Trophoblast cell (in vitro differentiated cells and primary cell): ENCODE data around the gene MIEF2.

Source experiments
- DNase-seq, 2 donors: peaks; one replicate each; pipeline ENCODE4 v3.0.0-alpha.2; 2016
- H2AFZ ChIP-seq: 2 replicates; pipeline ENCODE4 v1.6.1; 2013; ENCODE audit warnings: low read length, moderate library complexity, mild to moderate bottlenecking; ENCODE audit not compliant: insufficient read depth, poor library complexity
- H2AK5ac ChIP-seq: 2 replicates; pipeline ENCODE4 v1.6.1; 2013; ENCODE audit warnings: mild to moderate bottlenecking, low read length
- H2BK120ac ChIP-seq: 2 replicates; pipeline ENCODE4 v1.6.1; 2013; ENCODE audit warnings: low read length, mild to moderate bottlenecking, moderate library complexity; ENCODE audit not compliant: insufficient read depth, poor library complexity
- H2BK12ac ChIP-seq: 2 replicates; pipeline ENCODE4 v1.6.1; 2013; ENCODE audit warnings: mild to moderate bottlenecking, low read length, moderate library complexity
- H2BK5ac ChIP-seq: 2 replicates; pipeline ENCODE4 v1.6.1; 2013; ENCODE audit warnings: low read length, low read depth, moderate library complexity, mild to moderate bottlenecking; ENCODE audit not compliant: poor library complexity
- H3K14ac ChIP-seq: 2 replicates; pipeline ENCODE4 v1.6.1; 2013; ENCODE audit warnings: mild to moderate bottlenecking, low read length
- H3K18ac ChIP-seq: 2 replicates; pipeline ENCODE4 v1.6.1; 2013; ENCODE audit warnings: mild to moderate bottlenecking, low read length
- H3K23ac ChIP-seq: 2 replicates; pipeline ENCODE4 v1.6.1; 2013; ENCODE audit warnings: low read length
- H3K27ac ChIP-seq: 2 replicates; pipeline ENCODE4 v1.5.1; 2013; ENCODE audit warnings: low read depth, mild to moderate bottlenecking, inconsistent platforms, low read length, moderate library complexity
- H3K27me3 ChIP-seq: 2 replicates; pipeline ENCODE4 v1.6.1; 2013; ENCODE audit warnings: inconsistent platforms, mild to moderate bottlenecking, low read length, moderate library complexity; ENCODE audit not compliant: insufficient read depth
- H3K36me3 ChIP-seq, 2 experiments: 1 replicate in 1 of 2; 2 replicates in 1 of 2; pipeline ENCODE4 v1.6.1; 2013; ENCODE audit warnings: low read length in 2 of 2, mild to moderate bottlenecking in 2 of 2, moderate library complexity in 1 of 2; ENCODE audit not compliant: insufficient read depth in 2 of 2, control insufficient read depth in 1 of 2
- H3K4ac ChIP-seq: 2 replicates; pipeline ENCODE4 v1.6.1; 2013; ENCODE audit warnings: low read depth, mild to moderate bottlenecking, low read length, moderate library complexity
- H3K4me1 ChIP-seq, 2 experiments: 1 replicate in 1 of 2; 2 replicates in 1 of 2; pipeline ENCODE4 v1.6.1; 2013; ENCODE audit warnings: low read length in 2 of 2, mild to moderate bottlenecking in 2 of 2, moderate library complexity in 1 of 2; ENCODE audit not compliant: insufficient read depth in 2 of 2, control insufficient read depth in 1 of 2
- H3K4me2 ChIP-seq: 2 replicates; pipeline ENCODE4 v1.6.1; 2013; ENCODE audit warnings: inconsistent platforms, mild to moderate bottlenecking, low read length, moderate library complexity
- H3K4me3 ChIP-seq: 2 replicates; pipeline ENCODE4 v1.5.1; 2013; ENCODE audit warnings: mild to moderate bottlenecking, low read depth, low read length, inconsistent platforms
- H3K79me1 ChIP-seq: one replicate; pipeline ENCODE4 v1.6.1; 2013; ENCODE audit warnings: low read length
- H3K79me2 ChIP-seq: 2 replicates; pipeline ENCODE4 v1.6.1; 2013; ENCODE audit warnings: low read length, mild to moderate bottlenecking; ENCODE audit not compliant: control insufficient read depth, insufficient read depth, poor library complexity
- H3K9ac ChIP-seq: 2 replicates; pipeline ENCODE4 v1.6.1; 2013; ENCODE audit warnings: mild to moderate bottlenecking, low read length
- H3K9me3 ChIP-seq: 2 replicates; pipeline ENCODE4 v1.6.1; 2013; ENCODE audit warnings: low read depth, mild to moderate bottlenecking, control low read depth, inconsistent platforms, low read length; ENCODE audit not compliant: insufficient read depth
- H4K12ac ChIP-seq: 2 replicates; pipeline ENCODE4 v1.6.1; 2013; ENCODE audit warnings: low read depth, mild to moderate bottlenecking, low read length, moderate library complexity
- H4K8ac ChIP-seq: 2 replicates; pipeline ENCODE4 v1.6.1; 2013; ENCODE audit warnings: low read depth, mild to moderate bottlenecking, low read length, moderate library complexity
- H4K91ac ChIP-seq: one replicate; pipeline ENCODE4 v1.6.1; 2013; ENCODE audit warnings: low read depth, mild to moderate bottlenecking, low read length, moderate library complexity
- WGBS: extraction: QIAGEN DNeasy Blood & Tissue Kit; methylation state at CpG from one replicate; pipeline ENCODE4 v1.1.7; 2013; ENCODE audit warnings: missing lambda C conversion rate; ENCODE audit not compliant: insufficient read length, insufficient coverage; ENCODE audit errors: extremely low coverage; 5-methylcytosine and 5-hydroxymethylcytosine counted together

Gene MIEF2

GRCh38 chr17:18245038-18245776 is 15.3 kb upstream of the MIEF2 start:
- Histone ChIP-seq H3K9ac (no peak overlapping the region), H3K23ac (no peak overlapping the region), H3K9me3 (peaks cover 1% of the 10 kb centered on the region), H3K27ac (no peak overlapping the region), H2AK5ac (no peak overlapping the region), H2AFZ (no peak overlapping the region), H3K14ac (no peak overlapping the region), H3K4me1 (no peaks in the 10 kb centered on the region), H3K79me2 (no peaks in the 10 kb centered on the region), H3K4ac (no peak overlapping the region), H4K8ac (no peak overlapping the region), H3K79me1 (no peaks in the 10 kb centered on the region), H4K91ac (no peak overlapping the region), H2BK5ac (no peak overlapping the region), H2BK120ac (no peak overlapping the region), H3K27me3 (no peaks in the 10 kb centered on the region), H3K18ac (no peak overlapping the region), H3K36me3 (peaks cover 82% of the 10 kb centered on the region in 2 experiments), H4K12ac (no peak overlapping the region), H2BK12ac (no peak overlapping the region), H3K4me3 (no peak overlapping the region), H3K4me2 (no peak overlapping the region)
- DNase-seq, result no peak
- WGBS, result no CpG with 5 or more reads among the region's 21 CpGs

- Histone ChIP-seq H2AK5ac (no peak overlapping the region), H3K9ac (no peak overlapping the region), H3K79me1 (no peaks in the 10 kb centered on the region), H2AFZ (no peak overlapping the region), H2BK120ac (no peak overlapping the region), H4K8ac (no peak overlapping the region), H2BK5ac (no peak overlapping the region), H4K91ac (no peak overlapping the region), H3K4me2 (no peak overlapping the region), H2BK12ac (no peak overlapping the region), H3K27me3 (no peaks in the 10 kb centered on the region), H3K4me1 (no peaks in the 10 kb centered on the region), H4K12ac (no peak overlapping the region), H3K4me3 (no peak overlapping the region), H3K79me2 (no peaks in the 10 kb centered on the region), H3K14ac (no peak overlapping the region), H3K23ac (no peak overlapping the region), H3K36me3 (peaks cover 82% of the 10 kb centered on the region in 2 experiments), H3K18ac (no peak overlapping the region), H3K27ac (no peak overlapping the region), H3K9me3 (peaks cover under 1% of the 10 kb centered on the region), H3K4ac (no peak overlapping the region)
- no peak for DNase-seq
- WGBS, result no CpG with 5 or more reads among the region's 24 CpGs
Measured at GRCh38 chr17:18246109-18246725, 14.2 kb upstream of the MIEF2 start.

GRCh38 chr17:18246880-18247612 is 13.4 kb upstream of the MIEF2 start:
- no peak overlapping the region for H2AK5ac ChIP-seq
- no peak overlapping the region for H4K91ac ChIP-seq
- H3K36me3 ChIP-seq, result peaks cover 82% of the 10 kb centered on the region in 2 experiments
- H3K9ac ChIP-seq, result no peak overlapping the region
- H2BK5ac ChIP-seq, result no peak overlapping the region
- H3K14ac ChIP-seq, result no peak overlapping the region
- no peak overlapping the region for H4K8ac ChIP-seq
- H2BK120ac ChIP-seq, result no peak overlapping the region
- no peaks in the 10 kb centered on the region for H3K9me3 ChIP-seq
- H3K79me1 ChIP-seq, result no peaks in the 10 kb centered on the region
- H3K4me2 ChIP-seq, result peak overlapping the region; percentile 37
- H4K12ac ChIP-seq, result no peak overlapping the region
- no peak overlapping the region for H3K4me3 ChIP-seq
- peak; percentile 82 to 90 for DNase-seq
- no CpG with 5 or more reads among the region's 46 CpGs for WGBS
- H3K4ac ChIP-seq, result no peak overlapping the region
- H3K4me1 ChIP-seq, result no peaks in the 10 kb centered on the region
- no peak overlapping the region for H3K27ac ChIP-seq
- H2BK12ac ChIP-seq, result no peak overlapping the region
- H3K27me3 ChIP-seq, result no peaks in the 10 kb centered on the region
- H3K18ac ChIP-seq, result no peak overlapping the region
- no peaks in the 10 kb centered on the region for H3K79me2 ChIP-seq
- no peak overlapping the region for H3K23ac ChIP-seq
- H2AFZ ChIP-seq, result no peak overlapping the region

GRCh38 chr17:18247613-18248001 is 12.9 kb upstream of the MIEF2 start:
- Histone ChIP-seq H4K8ac (no peak overlapping the region), H3K4me1 (no peaks in the 10 kb centered on the region), H2BK5ac (no peak overlapping the region), H3K27me3 (no peaks in the 10 kb centered on the region), H2AK5ac (no peak overlapping the region), H3K79me2 (no peaks in the 10 kb centered on the region), H3K27ac (no peak overlapping the region), H3K79me1 (no peaks in the 10 kb centered on the region), H2BK12ac (no peak overlapping the region), H3K4ac (no peak overlapping the region), H3K9me3 (no peaks in the 10 kb centered on the region), H3K18ac (no peak overlapping the region), H3K4me2 (no peak overlapping the region), H3K4me3 (no peak overlapping the region), H3K14ac (no peak overlapping the region), H2BK120ac (no peak overlapping the region), H2AFZ (no peak overlapping the region), H3K36me3 (peaks cover 82% of the 10 kb centered on the region in 2 experiments), H3K9ac (no peak overlapping the region), H4K91ac (no peak overlapping the region), H3K23ac (no peak overlapping the region), H4K12ac (no peak overlapping the region)
- no peak for DNase-seq
- no CpG with 5 or more reads among the region's 30 CpGs for WGBS
